OCI-LY1 (cell line): ENCODE data around the gene OXSR1.
"Not testable (repeated sequence)": the region's sequence is repeated elsewhere in the genome, so short reads cannot be mapped to it uniquely, and the experiment has no call there.

Source experiments
- H2AFZ ChIP-seq: fragments of 200-600 bp; sonication (generic), shearing (Covaris generic); 2 replicates; pipeline ENCODE4 v1.6.0; 2014; ENCODE audit warnings: antibody characterized with exemption, mild to moderate bottlenecking, low read length
- H3F3A ChIP-seq: fragments of 200-600 bp; sonication (generic), shearing (Covaris generic); 2 replicates; pipeline ENCODE4 v1.6.0; 2014; ENCODE audit warnings: mild to moderate bottlenecking, antibody characterized with exemption, low read length, moderate library complexity; ENCODE audit not compliant: insufficient read depth
- H3K27ac ChIP-seq: fragments of 200-600 bp; sonication (generic); 2 replicates; pipeline ENCODE4 v1.5.1; 2014; ENCODE audit warnings: low read length, mixed run types, mild to moderate bottlenecking, low read depth; ENCODE audit not compliant: poor library complexity, severe bottlenecking
- H3K27me3 ChIP-seq: fragments of 200-600 bp; sonication (generic); 2 replicates; pipeline ENCODE4 v1.6.0; 2014; ENCODE audit warnings: antibody characterized with exemption, mild to moderate bottlenecking, low read length, moderate library complexity; ENCODE audit not compliant: insufficient read depth
- H3K36me3 ChIP-seq: fragments of 200-600 bp; sonication (generic); 2 replicates; pipeline ENCODE4 v1.6.1; 2014; ENCODE audit warnings: mild to moderate bottlenecking, antibody characterized with exemption, low read length, moderate library complexity, mixed read lengths; ENCODE audit not compliant: insufficient read depth
- H3K4me1 ChIP-seq: fragments of 200-600 bp; sonication (generic); 2 replicates; pipeline ENCODE4 v1.5.1; 2014; ENCODE audit warnings: mild to moderate bottlenecking, low read length, moderate library complexity; ENCODE audit not compliant: insufficient read depth, severe bottlenecking
- H3K4me2 ChIP-seq: fragments of 200-600 bp; sonication (generic), shearing (Covaris generic); 2 replicates; pipeline ENCODE4 v1.6.1; 2014; ENCODE audit warnings: low read length
- H3K4me3 ChIP-seq: fragments of 200-600 bp; sonication (generic); 2 replicates; pipeline ENCODE4 v1.5.1; 2014; ENCODE audit warnings: low read length, low read depth, mild to moderate bottlenecking, mixed read lengths; ENCODE audit not compliant: poor library complexity, severe bottlenecking
- H3K79me2 ChIP-seq: fragments of 200-600 bp; shearing (Covaris generic); 2 replicates; pipeline ENCODE4 v1.6.1; 2016; ENCODE audit warnings: mixed run types, low read length, mixed read lengths; ENCODE audit not compliant: insufficient read depth
- H3K9ac ChIP-seq: fragments of 200-600 bp; sonication (generic), shearing (Covaris generic); 2 replicates; pipeline ENCODE4 v1.6.1; 2014; ENCODE audit warnings: mild to moderate bottlenecking, low read length, mixed read lengths
- H3K9me2 ChIP-seq: fragments of 200-600 bp; sonication (generic), shearing (Covaris generic); 2 replicates; pipeline ENCODE4 v1.6.1; 2014; ENCODE audit warnings: low read depth, mild to moderate bottlenecking, low read length, mixed read lengths
- H3K9me3 ChIP-seq: fragments of 200-600 bp; shearing (Covaris generic); 2 replicates; pipeline ENCODE4 v1.6.1; 2014; ENCODE audit warnings: low read length, mixed read lengths
- H4K20me1 ChIP-seq: fragments of 200-600 bp; sonication (generic), shearing (Covaris generic); 2 replicates; pipeline ENCODE4 v1.6.0; 2016; ENCODE audit warnings: mild to moderate bottlenecking, low read length; ENCODE audit not compliant: insufficient read depth
- EZH2 ChIP-seq: fragments of 200-600 bp; sonication (generic), shearing (Covaris generic); IDR thresholded peaks from 2 replicates; pipeline ENCODE4 v1.8.0; 2017; ENCODE audit warnings: borderline replicate concordance, mixed run types, mild to moderate bottlenecking, antibody characterized with exemption, low read length, moderate library complexity, mixed read lengths
- TF ChIP-seq, protein P1 (sequence below): fragments of 200-600 bp; sonication (generic), shearing (Covaris generic); IDR thresholded peaks from 2 replicates; pipeline ENCODE4 v1.5.1; 2017; ENCODE audit warnings: mild to moderate bottlenecking, antibody characterized with exemption, low read length, moderate library complexity, mixed read lengths

Gene OXSR1

DNA sequence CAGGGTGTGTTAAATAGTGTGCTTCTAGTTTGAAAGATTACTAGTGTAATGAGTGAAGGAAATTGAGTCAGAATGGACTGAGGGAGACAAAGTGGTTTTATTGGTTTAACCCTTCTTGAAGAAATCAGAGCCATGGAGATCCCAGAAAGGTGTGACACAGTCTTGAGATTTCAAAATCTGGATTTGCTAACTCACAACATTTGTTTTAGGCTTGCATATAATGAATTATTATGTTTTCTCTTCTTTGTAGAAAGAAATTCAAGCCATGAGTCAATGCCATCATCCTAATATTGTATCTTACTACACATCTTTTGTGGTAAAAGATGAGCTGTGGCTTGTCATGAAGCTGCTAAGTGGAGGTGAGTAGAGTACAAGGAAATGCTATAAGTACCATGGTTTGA lies 25.1 kb downstream of the OXSR1 start:
- Histone ChIP-seq H2AFZ (no peak overlapping the region), H3K4me2 (no peak overlapping the region), H4K20me1 (no peaks in the 10 kb centered on the region), H3F3A (no peaks in the 10 kb centered on the region), H3K36me3 (peaks cover 49% of the 10 kb centered on the region), H3K4me1 (no peaks in the 10 kb centered on the region), H3K9me3 (peaks cover 3% of the 10 kb centered on the region; the same call in 1 of the 2 replicates), H3K9ac (no peak overlapping the region), H3K9me2 (no peaks in the 10 kb centered on the region), H3K27me3 (no peaks in the 10 kb centered on the region), H3K27ac (no peak overlapping the region), H3K4me3 (no peak overlapping the region), H3K79me2 (no peaks in the 10 kb centered on the region)
- no peak for TF ChIP-seq EZH2
- TF ChIP-seq, protein P1, sequence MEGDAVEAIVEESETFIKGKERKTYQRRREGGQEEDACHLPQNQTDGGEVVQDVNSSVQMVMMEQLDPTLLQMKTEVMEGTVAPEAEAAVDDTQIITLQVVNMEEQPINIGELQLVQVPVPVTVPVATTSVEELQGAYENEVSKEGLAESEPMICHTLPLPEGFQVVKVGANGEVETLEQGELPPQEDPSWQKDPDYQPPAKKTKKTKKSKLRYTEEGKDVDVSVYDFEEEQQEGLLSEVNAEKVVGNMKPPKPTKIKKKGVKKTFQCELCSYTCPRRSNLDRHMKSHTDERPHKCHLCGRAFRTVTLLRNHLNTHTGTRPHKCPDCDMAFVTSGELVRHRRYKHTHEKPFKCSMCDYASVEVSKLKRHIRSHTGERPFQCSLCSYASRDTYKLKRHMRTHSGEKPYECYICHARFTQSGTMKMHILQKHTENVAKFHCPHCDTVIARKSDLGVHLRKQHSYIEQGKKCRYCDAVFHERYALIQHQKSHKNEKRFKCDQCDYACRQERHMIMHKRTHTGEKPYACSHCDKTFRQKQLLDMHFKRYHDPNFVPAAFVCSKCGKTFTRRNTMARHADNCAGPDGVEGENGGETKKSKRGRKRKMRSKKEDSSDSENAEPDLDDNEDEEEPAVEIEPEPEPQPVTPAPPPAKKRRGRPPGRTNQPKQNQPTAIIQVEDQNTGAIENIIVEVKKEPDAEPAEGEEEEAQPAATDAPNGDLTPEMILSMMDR = no peak

DNA sequence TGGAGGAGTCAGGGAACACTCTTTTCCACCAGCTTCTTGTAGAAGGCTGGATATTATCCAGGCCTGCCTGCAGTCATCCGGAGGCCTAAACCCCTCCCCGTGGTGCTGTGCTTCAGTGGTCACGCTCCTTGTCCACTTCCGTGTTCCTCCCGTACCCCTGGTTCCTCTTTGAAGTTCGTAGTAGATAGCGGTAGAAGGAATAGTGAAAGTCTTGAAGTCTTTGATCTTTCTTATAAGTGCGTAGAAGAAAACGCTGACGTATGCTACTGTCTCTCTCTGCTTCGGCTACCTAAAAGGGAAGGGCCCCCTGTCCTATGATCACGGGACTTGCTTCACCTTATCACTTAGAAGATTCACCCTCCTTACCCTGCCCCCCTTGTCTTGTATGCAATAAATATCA lies 37.6 kb downstream of the OXSR1 start:
- peaks cover 47% of the 10 kb centered on the region for H3K36me3 ChIP-seq
- H3K4me3 ChIP-seq, H3K9me2 ChIP-seq, H3K79me2 ChIP-seq, H3K4me1 ChIP-seq, H3K27ac ChIP-seq, H4K20me1 ChIP-seq, H3K9ac ChIP-seq, H3K9me3 ChIP-seq, H3K27me3 ChIP-seq, H3F3A ChIP-seq, H2AFZ ChIP-seq, H3K4me2 ChIP-seq: not testable (repeated sequence)

DNA sequence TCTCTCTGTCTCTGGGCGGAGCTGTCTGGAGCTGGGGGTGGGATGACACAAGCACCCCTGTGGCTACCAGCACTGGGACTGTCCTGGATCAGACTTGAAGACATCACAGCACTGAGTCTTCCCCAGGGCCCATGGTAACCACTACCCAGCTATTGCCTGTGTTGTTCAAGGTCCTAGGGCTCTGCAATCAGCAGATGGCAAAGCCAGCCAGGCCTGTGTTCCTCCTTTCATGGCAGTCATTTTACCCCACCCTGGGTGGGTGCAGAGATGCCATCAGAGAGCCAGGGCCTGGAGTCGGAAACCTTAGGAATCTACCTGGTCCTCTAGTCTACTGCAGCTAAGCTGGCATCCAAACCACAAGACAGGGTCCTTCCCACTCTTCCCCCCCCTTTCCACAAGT lies 38.4 kb downstream of the OXSR1 start:
- Histone ChIP-seq H4K20me1 (no peaks in the 10 kb centered on the region), H3K27me3 (no peaks in the 10 kb centered on the region), H3K4me3 (no peak overlapping the region), H3K9ac (no peak overlapping the region), H2AFZ (no peak overlapping the region), H3K9me3 (no peaks in the 10 kb centered on the region), H3K79me2 (peaks cover 9% of the 10 kb centered on the region; the same call in 1 of the 2 replicates), H3K4me1 (no peaks in the 10 kb centered on the region), H3K27ac (no peak overlapping the region), H3K4me2 (no peak overlapping the region), H3F3A (no peaks in the 10 kb centered on the region), H3K36me3 (peaks cover 46% of the 10 kb centered on the region), H3K9me2 (no peaks in the 10 kb centered on the region)
- TF ChIP-seq, protein P1 = no peak
- TF ChIP-seq EZH2 = no peak

DNA sequence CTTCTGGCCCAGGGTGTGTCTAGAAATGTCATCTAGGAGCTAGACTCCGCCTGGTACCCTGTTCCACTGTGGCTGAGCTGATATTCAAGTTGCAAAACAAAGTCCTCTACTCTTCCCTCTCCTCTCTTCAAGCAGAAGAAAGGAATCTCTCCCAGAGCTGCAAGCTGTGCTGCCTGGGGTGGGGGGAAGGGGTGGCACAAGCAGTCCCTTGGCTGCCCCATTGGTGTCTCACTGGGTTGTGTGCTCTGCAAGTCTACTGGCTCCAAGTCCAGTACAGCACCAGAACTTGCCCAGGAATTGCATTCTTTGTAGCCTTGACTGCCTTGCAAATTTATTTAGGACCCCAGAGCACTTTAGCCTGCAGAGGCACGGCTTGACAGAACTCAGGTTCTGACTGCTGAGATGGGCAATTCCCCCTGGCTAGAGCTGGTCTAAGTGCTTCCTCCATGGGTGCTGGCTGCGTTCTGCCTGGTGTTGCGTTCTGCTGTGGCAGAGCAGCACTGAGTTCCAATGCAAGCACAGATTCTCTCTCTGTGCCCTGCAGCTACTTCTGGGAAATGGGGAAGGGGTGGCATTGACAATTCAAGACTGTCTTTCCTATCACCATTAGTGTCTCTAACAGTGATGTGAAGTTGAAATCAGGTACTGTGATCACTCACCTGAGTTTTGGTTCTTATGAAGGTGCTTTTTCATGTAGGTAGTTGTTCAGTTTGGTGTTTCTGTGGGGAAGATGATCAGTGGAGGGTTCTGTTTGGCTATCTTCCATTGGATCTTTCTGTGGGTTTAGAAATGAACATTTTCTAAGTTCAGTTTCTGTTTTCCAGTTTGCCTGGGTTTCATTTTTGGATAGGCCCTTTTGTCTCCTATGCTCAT lies 39.5 kb downstream of the OXSR1 start:
- Histone ChIP-seq H3K27ac (no peak overlapping the region), H3K36me3 (peaks cover 36% of the 10 kb centered on the region), H2AFZ (no peak overlapping the region), H3K27me3 (no peaks in the 10 kb centered on the region), H3F3A (no peaks in the 10 kb centered on the region), H3K4me1 (no peaks in the 10 kb centered on the region), H3K9me3 (no peaks in the 10 kb centered on the region), H3K4me3 (no peak overlapping the region), H4K20me1 (no peaks in the 10 kb centered on the region), H3K4me2 (no peak overlapping the region), H3K9ac (no peak overlapping the region), H3K79me2 (peaks cover 9% of the 10 kb centered on the region; the same call in 1 of the 2 replicates), H3K9me2 (no peaks in the 10 kb centered on the region)
- TF ChIP-seq, protein P1 = no peak
